AG10803 (cell line): ENCODE results near the gene BCL2L12.
"Not testable (repeated sequence)": the region's sequence is repeated elsewhere in the genome, so short reads cannot be mapped to it uniquely, and the experiment has no call there.

ENCODE experiments used
- DNase-seq: peaks from one replicate; pipeline ENCODE4 v3.0.0; 2010; ENCODE audit warnings: low read depth
- H3K4me3 ChIP-seq: 2 replicates; pipeline ENCODE4 v1.5.1; 2011; ENCODE audit warnings: mild to moderate bottlenecking, low read length, control low read depth
- CTCF ChIP-seq: conservative IDR thresholded peaks from 2 replicates; pipeline ENCODE4 v1.5.1; 2011; ENCODE audit warnings: mild to moderate bottlenecking, low read length, control low read depth, inconsistent platforms

BCL2L12 gene

GRCh38 chr19:49665351-49666119, at the start of gene BCL2L12, which contains the start of gene IRF3:
BCL2L12 (plus strand) TSS chr19:49665933; CDS start chr19:49666693, 760 bp downstream.
IRF3 (minus strand) TSS chr19:49665857; CDS start chr19:49664838, 1,019 bp downstream.
- no peak for TF ChIP-seq CTCF
- H3K4me3 ChIP-seq: peak within 1 kb of the TSS; percentile 95
- peak; percentile 94 for DNase-seq

GRCh38 chr19:49616532-49616931, 49.2 kb upstream of the BCL2L12 start:
- H3K4me3 ChIP-seq: no peak overlapping the region
- no peak for DNase-seq
- TF ChIP-seq CTCF: no peak

- no peak for DNase-seq
- no peak overlapping the region for H3K4me3 ChIP-seq
- TF ChIP-seq CTCF: no peak
Observed at GRCh38 chr19:49616945-49617344, 48.8 kb upstream of the BCL2L12 start.

- DNase-seq: not testable (repeated sequence)
Observed at GRCh38 chr19:49617860-49618259, 47.9 kb upstream of the BCL2L12 start.

GRCh38 chr19:49624967-49625910, 40.5 kb upstream of the BCL2L12 start:
- TF ChIP-seq CTCF: no peak
- no peak overlapping the region for H3K4me3 ChIP-seq
- no peak for DNase-seq

More at GRCh38 chr19:49617860-49618259, 47.9 kb upstream of the BCL2L12 start:
- not testable (repeated sequence) for H3K4me3 ChIP-seq

GRCh38 chr19:49626226-49626625, 39.5 kb upstream of the BCL2L12 start:
- no peak for TF ChIP-seq CTCF
- no peak for DNase-seq
- no peak overlapping the region for H3K4me3 ChIP-seq

- no peak for DNase-seq
- no peak for TF ChIP-seq CTCF
- no peak overlapping the region for H3K4me3 ChIP-seq
Observed at GRCh38 chr19:49629659-49630058, 36.1 kb upstream of the BCL2L12 start.
